Ishikawa (cell line): ENCODE data around the gene EYA2.

Experiments used
- CEBPB ChIP-seq: IDR thresholded peaks from 2 replicates; pipeline ENCODE4 v1.6.1; 2012
- CREB1 ChIP-seq: IDR thresholded peaks from 2 replicates; pipeline ENCODE4 v1.6.1; 2012; ENCODE audit warnings: low read depth
- EGR1 ChIP-seq: IDR thresholded peaks from 2 replicates; pipeline ENCODE4 v1.6.1; 2012
- EP300 ChIP-seq: IDR thresholded peaks from 2 replicates; pipeline ENCODE4 v1.6.1; 2012; ENCODE audit warnings: borderline replicate concordance
- FOXM1 ChIP-seq: IDR thresholded peaks from 2 replicates; pipeline ENCODE4 v1.6.1; 2012; ENCODE audit warnings: low read depth, borderline replicate concordance
- MAX ChIP-seq: IDR thresholded peaks from 2 replicates; pipeline ENCODE4 v1.6.1; 2012
- NFIC ChIP-seq: IDR thresholded peaks from 2 replicates; pipeline ENCODE4 v1.6.1; 2012
- RAD21 ChIP-seq: IDR thresholded peaks from 2 replicates; pipeline ENCODE4 v1.6.1; 2012; ENCODE audit warnings: low read depth
- REST ChIP-seq: IDR thresholded peaks from 2 replicates; pipeline ENCODE4 v1.6.1; 2012; ENCODE audit warnings: low read depth, mild to moderate bottlenecking
- TAF1 ChIP-seq: IDR thresholded peaks from 2 replicates; pipeline ENCODE4 v1.6.1; 2012; ENCODE audit warnings: low read depth, mild to moderate bottlenecking
- TCF12 ChIP-seq: IDR thresholded peaks from 2 replicates; pipeline ENCODE4 v1.6.1; 2012; ENCODE audit warnings: low read depth
- TEAD4 ChIP-seq: IDR thresholded peaks from 2 replicates; pipeline ENCODE4 v1.6.1; 2012
- USF1 ChIP-seq: IDR thresholded peaks from 2 replicates; pipeline ENCODE4 v1.6.1; 2012
- YY1 ChIP-seq: IDR thresholded peaks from 2 replicates; pipeline ENCODE4 v1.6.1; 2012; ENCODE audit warnings: low read depth
- ZBTB7A ChIP-seq: IDR thresholded peaks from 2 replicates; pipeline ENCODE4 v1.6.1; 2012; ENCODE audit warnings: low read depth

The EYA2 gene

GRCh38 chr20:46998477-46999240, 104.0 kb downstream of the EYA2 start:
- TF ChIP-seq FOXM1 (no peak), TAF1 (no peak), EGR1 (no peak), EP300 (no peak), CEBPB (no peak), NFIC (no peak), REST (no peak), CREB1 (no peak), MAX (no peak), RAD21 (no peak), TCF12 (no peak)

DNA sequence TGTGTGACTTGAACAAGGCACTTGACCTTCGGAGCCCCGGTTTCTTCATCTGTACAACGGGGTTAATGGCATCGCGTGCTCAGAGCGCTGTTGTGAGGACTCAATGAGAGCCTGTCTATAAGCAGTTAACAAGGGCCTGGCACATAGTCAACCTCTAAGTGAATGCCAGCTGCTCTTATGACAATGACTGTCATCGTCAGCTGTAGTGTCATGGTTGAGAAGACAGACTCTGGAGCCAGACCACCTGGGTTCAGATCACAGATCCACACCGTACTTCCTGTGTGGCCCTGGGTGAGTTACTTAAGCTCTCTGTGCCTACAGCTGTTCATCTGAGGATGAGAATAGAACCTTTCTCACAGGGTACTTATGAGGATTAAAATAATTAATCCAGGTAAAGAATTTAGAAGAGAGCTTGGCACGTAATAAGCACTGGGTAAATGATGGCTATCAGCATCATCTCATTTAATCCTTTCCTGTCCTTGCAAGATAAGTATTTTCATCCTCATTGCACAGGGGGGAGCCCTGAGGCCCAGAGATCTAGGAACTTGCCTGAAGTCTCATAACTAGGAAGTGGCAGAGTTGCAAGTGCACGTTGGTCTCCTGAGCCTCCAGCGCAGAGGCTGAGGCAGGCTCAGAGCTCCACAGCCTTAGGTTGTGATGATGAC, 105.3 kb downstream of the EYA2 start:
- TF ChIP-seq YY1 (no peak), CEBPB (no peak)

DNA sequence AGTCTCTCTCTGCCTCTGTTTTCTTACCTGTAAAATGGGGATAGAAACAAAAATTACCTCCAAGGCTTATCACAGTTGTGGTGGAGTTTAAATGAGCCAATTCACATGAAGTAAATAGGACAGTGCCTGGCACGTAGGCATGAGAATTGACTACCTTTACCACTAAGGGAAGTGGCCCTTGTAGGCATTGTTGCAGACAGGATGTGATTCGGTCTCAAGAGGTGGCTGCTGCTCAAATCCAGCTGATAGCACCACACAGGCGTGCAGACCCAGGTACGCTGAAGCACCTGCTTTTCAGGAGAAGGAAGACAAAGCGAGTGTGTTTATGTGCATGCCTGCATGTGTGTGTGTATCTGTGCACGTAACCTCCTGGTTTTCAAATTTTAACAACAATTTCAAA, 108.6 kb downstream of the EYA2 start:
- no peak for TF ChIP-seq MAX
- no peak for TF ChIP-seq TEAD4
- no peak for TF ChIP-seq TCF12
- TF ChIP-seq EP300: no peak
- TF ChIP-seq CREB1: no peak
- no peak for TF ChIP-seq RAD21
- TF ChIP-seq FOXM1: no peak
- TF ChIP-seq ZBTB7A: no peak
- TF ChIP-seq TAF1: no peak
- no peak for TF ChIP-seq CEBPB
- no peak for TF ChIP-seq USF1
- no peak for TF ChIP-seq EGR1
- TF ChIP-seq NFIC: no peak
- no peak for TF ChIP-seq REST
- no peak for TF ChIP-seq YY1

DNA sequence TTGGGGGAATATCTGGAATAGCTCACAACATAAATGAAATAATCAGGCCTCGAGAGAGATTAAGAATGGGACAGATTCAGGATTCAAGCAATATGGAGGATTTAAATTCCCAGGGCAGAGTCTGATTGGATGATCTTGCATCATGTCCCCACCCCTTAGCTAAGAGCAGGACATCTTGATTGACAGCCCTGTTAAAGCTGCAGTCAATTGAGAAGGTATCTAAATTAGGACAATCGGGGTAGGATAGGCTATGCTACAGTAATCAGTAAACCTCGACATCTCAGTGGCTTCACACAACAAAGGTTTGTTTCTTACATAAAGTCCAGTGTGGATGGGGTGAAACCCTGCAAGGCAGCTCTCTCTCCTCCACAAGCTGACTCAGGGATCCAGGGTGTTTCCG, 109.5 kb downstream of the EYA2 start:
- TF ChIP-seq FOXM1 (no peak), TCF12 (no peak), REST (no peak), USF1 (no peak), NFIC (no peak), EP300 (no peak), RAD21 (no peak), CEBPB (no peak), ZBTB7A (no peak), CREB1 (no peak), MAX (no peak), TAF1 (no peak), EGR1 (no peak), TEAD4 (no peak), YY1 (no peak)
